ENCODE data around the gene TMIE. TPM values are rescaled to one million over a fixed set of nuclear protein-coding genes. Genes with fewer than 3 reads are reported as not detected.

Gene TMIE
- total and polyA plus RNA-seq, 2 of the 4 experiments (the other 2 are of a cell fraction): 0.12 TPM; not detected in 1

DNA sequence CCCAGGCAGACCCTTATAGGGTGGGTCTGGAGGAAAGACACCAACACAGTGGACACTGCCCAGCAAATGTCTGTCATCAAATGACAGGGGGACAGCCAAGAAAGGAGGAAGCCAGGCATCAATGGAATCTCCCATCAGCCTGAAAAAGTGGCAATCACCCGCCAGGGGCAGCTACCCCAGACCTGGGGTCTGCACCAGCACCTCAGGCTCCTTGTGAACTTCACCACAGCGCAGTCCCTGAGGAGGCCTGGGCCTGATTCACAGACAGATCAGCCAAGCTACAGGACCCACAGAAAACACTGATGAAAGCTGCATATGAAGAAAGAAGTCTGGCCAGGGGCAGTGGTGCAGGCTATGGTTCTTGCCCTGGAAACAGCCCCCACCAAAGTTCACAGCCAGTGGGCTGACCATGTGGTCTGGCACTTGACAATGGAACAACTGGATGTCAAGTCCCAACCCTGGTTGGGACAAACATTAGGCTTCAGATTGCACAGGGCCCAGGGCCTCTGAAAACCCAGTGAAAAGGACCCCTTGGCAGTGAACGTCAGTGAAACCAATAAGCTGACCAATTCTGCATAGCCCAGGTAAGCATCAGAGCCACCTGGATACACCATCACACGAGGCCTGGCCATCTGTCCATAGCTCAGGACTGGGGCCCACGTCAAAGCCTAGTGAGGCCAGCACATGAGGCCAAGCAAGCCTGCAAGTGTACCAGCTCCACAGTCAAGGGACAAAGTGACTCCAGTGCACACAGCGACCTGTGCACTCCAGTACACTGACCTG is 36.8 kb upstream of the TMIE start (continued):
- no peak for TF ChIP-seq MAFK (IDR thresholded peaks at IDR 0.05; ENCODE audit: low read depth, low read length)

DNA sequence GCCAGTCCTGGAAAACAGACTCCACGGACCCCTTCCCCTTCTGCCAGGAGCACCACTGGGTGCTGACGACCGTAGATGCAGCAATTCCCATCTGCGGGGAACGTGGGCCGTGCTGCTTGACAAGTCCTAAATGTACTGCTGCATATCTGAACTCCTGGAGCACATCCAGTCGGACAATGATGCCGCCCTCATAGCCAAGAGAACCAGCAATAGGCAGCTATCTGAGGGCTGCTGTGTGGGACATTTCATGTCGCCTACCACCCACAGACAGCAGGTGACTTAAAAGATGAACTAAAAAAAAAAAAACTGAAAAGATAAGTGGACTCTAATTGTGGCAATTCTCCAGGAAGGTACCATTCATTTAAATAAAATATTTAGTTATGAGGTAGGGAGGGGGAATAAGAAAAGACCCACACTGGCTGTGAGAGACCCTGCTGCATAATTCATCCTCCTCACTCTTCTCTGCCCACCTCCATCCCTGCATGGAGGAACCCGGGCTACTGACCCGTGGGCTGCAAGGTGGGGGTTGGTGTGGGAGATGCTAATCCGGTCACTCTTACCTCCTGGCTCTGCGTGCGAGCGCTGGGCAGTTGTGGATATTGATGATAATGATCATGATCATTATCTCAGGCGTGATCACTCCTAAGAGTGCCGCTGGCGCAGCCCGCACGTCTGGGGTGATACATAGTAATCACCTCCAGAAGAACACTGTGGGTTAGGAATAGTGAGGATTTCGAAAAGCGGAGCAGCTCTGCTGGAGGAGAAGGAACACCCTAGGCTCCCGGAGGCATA is 36.0 kb upstream of the TMIE start:
- no peaks in the 10 kb centered on the region for H3K9me3 ChIP-seq (ENCODE audit: control insufficient read depth, insufficient read depth, low read length)
- H3K14ac ChIP-seq (replicated peaks; ENCODE audit: low read depth, low read length): no peak overlapping the region
- TF ChIP-seq BHLHE40 (IDR thresholded peaks at IDR 0.05; ENCODE audit: low read depth, low read length) (no peak), SMC3 (IDR thresholded peaks at IDR 0.05; ENCODE audit: low read depth, low read length) (no peak), CEBPB (IDR thresholded peaks at IDR 0.05; ENCODE audit: low read depth, low read length) (no peak), NFE2L2 (IDR thresholded peaks at IDR 0.05; ENCODE audit: low read depth, low read length) (no peak)
- intact Hi-C loops (cut with micrococcal nuclease): no loop called here
- 0 out of 2 replicates have a peak overlapping the region, but pooled peaks have one; percentile 4 for H2BK20ac ChIP-seq (ENCODE audit: low read depth, low read length)
- in situ Hi-C loops (cut with MboI; ENCODE audit: low sequenced_read_pairs): no loop called here
- H3K18ac ChIP-seq (ENCODE audit: low read depth, low read length): no peak overlapping the region
- H3K9ac ChIP-seq (ENCODE audit: low read depth, low read length): no peak overlapping the region
- 0 out of 2 replicates have a peak overlapping the region, but pooled peaks have one; percentile 44 for H2AK5ac ChIP-seq (ENCODE audit: low read depth, low read length)
- H4K8ac ChIP-seq (ENCODE audit: low read depth in 2 of 2, low read length in 2 of 2): no peak overlapping the region
- no peak overlapping the region for H3K56ac ChIP-seq (ENCODE audit: extremely low read depth, insufficient read depth, low read length)
- DNase-seq (peak; percentile 13), ATAC-seq (ENCODE audit: low read depth) (no peak)
- no peaks in the 10 kb centered on the region for H3K36me3 ChIP-seq (ENCODE audit: control insufficient read depth, insufficient read depth, low read length)
- BruUV-seq (replicated peaks): no TSS peak
- H4K91ac ChIP-seq (ENCODE audit: insufficient read depth, low read depth, low read length): no peak overlapping the region
- no peak overlapping the region for H2BK120ac ChIP-seq (ENCODE audit: low read depth, low read length)
- H2AFZ ChIP-seq (replicated peaks; ENCODE audit: low read length, poor library complexity): no peak overlapping the region
- H2AK9ac ChIP-seq (replicated peaks; ENCODE audit: low read depth, low read length, poor library complexity): peak overlapping the region; percentile 15
- H3K4me2 ChIP-seq (ENCODE audit: low read depth, low read length): no peak overlapping the region
- H3K27ac ChIP-seq (ENCODE audit: insufficient read depth, low read length): no peak overlapping the region
- H4K20me1 ChIP-seq (ENCODE audit: insufficient read depth, low read length): no peaks in the 10 kb centered on the region
- no peak overlapping the region for H3K4me3 ChIP-seq (ENCODE audit: insufficient read depth, low read depth, low read length)
- peaks cover 23% of the 10 kb centered on the region for H3K4me1 ChIP-seq (ENCODE audit: control insufficient read depth, insufficient read depth, low read length)
- ChIA-PET POLR2A (ENCODE audit: unreplicated experiment) (no interaction called here), CTCF (interaction anchor here (0.5 to 2.4 kb wide), 2 partner anchors 176 to 222 kb away, joined by 3 to 14 read pairs; no protein-coding TSS in a partner anchor)
- H2BK15ac ChIP-seq (ENCODE audit: low read depth, low read length): no peak overlapping the region
- no peak overlapping the region for H4K5ac ChIP-seq (ENCODE audit: low read depth, low read length)
- H3K27me3 ChIP-seq (ENCODE audit: control insufficient read depth, insufficient read depth, low read length): peaks cover 3% of the 10 kb centered on the region; the same call in 1 of the 2 replicates
- no peak overlapping the region for H3K4ac ChIP-seq (ENCODE audit: low read depth, low read length)
- dilution Hi-C loops (cut with HindIII; ENCODE audit: low sequenced_read_pairs, unreplicated experiment): no loop called here
- no peaks in the 10 kb centered on the region for H3K79me1 ChIP-seq (ENCODE audit: low read depth in 1 of 2, low read length in 2 of 2)
- H3K9me1 ChIP-seq (ENCODE audit: insufficient read depth, low read length): no peaks in the 10 kb centered on the region; the same call in 1 of the 2 replicates
- 70% methylated on average over 9 of the region's 23 CpGs; no CpG with 5 or more reads in 1 of the 2 experiments for WGBS, 2 experiments (ENCODE audit: extremely low coverage in 2 of 2, insufficient read length in 1 of 2)
- no peak overlapping the region for H2BK5ac ChIP-seq (ENCODE audit: low read depth, low read length, poor library complexity, severe bottlenecking)
- no peak overlapping the region for H3K23ac ChIP-seq (ENCODE audit: low read depth, low read length)

All from IMR-90 (cell line).